H1 (cell line): ENCODE results near the gene TSPOAP1. TPM values are rescaled to one million over a fixed set of nuclear protein-coding genes. Genes with fewer than 3 reads are reported as not detected.

Source experiments
- BCL11A ChIP-seq, 2 experiments: IDR thresholded peaks; one replicate each; pipeline ENCODE4 v1.6.1; 2011; ENCODE audit warnings: low read depth in 2 of 2, low read length in 2 of 2, mild to moderate bottlenecking in 2 of 2
- EZH2 ChIP-seq: fragments of 200-600 bp; sonication (generic); IDR thresholded peaks from 2 replicates; pipeline ENCODE4 v1.7.1; 2012; ENCODE audit warnings: low read depth, mild to moderate bottlenecking, moderate library complexity, low read length, inconsistent platforms; ENCODE audit not compliant: severe bottlenecking
- JUN ChIP-seq: IDR thresholded peaks from 2 replicates; pipeline ENCODE4 v1.6.1; 2011; ENCODE audit warnings: low read depth, mild to moderate bottlenecking, improper control_type of control experiment, low read length
- MAFK ChIP-seq: IDR thresholded peaks from 2 replicates; pipeline ENCODE4 v1.6.1; 2012; ENCODE audit warnings: low read depth, mild to moderate bottlenecking, improper control_type of control experiment, low read length
- MAX ChIP-seq: IDR thresholded peaks from 2 replicates; pipeline ENCODE4 v1.6.1; 2012; ENCODE audit warnings: inconsistent platforms
- SIRT6 ChIP-seq: IDR thresholded peaks from one replicate; pipeline ENCODE4 v1.7.1; 2012; ENCODE audit warnings: low read length, inconsistent platforms
- polyA plus RNA-seq, 7 experiments: library from polyadenylated mRNA; depleted of rRNA in 3 of 7; stranded (reverse) in 5 of 7; unstranded in 2 of 7; fragments of >200 nt in 5 of 7; fragments of 200-250 nt in 2 of 7; gene quantifications; 1 replicate in 5 of 7; 2 replicates in 1 of 7; 4 replicates in 1 of 7; pipeline versions ENCODE4 v1.2.1 to v1.2.3, GENCODE V29; 2011 to 2013; ENCODE audit warnings: missing spikeins in 2 of 7, mixed read lengths in 2 of 7
- total RNA-seq: library from RNA; stranded (reverse); fragmentation: NEBNext Ultra II Directional; extraction: Animal tissue kit (Norgen Biotek cat#: 25700); gene quantifications from 2 replicates; pipeline ENCODE4 v1.2.1, GENCODE V29; 2021

The TSPOAP1 gene
- total and polyA plus RNA-seq, 2 of the 8 experiments (the other 6 are each of a cell fraction or from before 2014, with no cell fraction given), result 7.6 to 9.2 TPM

DNA sequence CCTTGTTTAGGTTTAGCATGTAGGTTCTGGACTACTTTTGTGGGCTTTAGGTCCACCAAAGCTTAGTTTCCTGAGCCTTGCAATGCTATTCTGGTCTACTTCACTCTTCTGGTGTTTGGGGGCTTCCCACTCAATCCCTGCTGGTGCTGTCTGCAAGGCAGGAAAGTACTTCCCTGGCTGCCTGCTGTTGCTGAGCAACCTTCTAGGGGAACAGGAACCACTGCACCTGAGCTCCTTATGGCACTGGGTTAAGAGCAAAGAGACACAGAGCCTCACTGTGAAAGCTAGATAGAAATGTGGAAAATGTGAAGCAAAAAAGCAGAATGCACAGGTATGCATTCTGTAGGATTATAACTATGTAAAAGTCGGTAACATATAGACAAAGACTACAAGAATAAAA is 64.8 kb downstream of the TSPOAP1 start (continued):
- TF ChIP-seq EZH2 (no peak), MAFK (no peak), BCL11A (IDR thresholded peaks at IDR 0.05; ENCODE audit: low read depth in 2 of 2, low read length in 2 of 2) (no peak), SIRT6 (no peak), MAX (no peak), JUN (no peak)
